RWPE1 (cell line): ENCODE results near the gene TRIM52.

Experiments used
- CTCF ChIA-PET: fragments of 350-600 bp; sonication (Branson Sonifier 250); formaldehyde crosslinking; extraction: SDS; loops from one replicate; lab custom pipeline; 2021; lab: Yijun Ruan, JAX
- POLR2A ChIA-PET: fragments of 400-600 bp; formaldehyde crosslinking; extraction: SDS; loops from one replicate; lab custom pipeline; 2020; ENCODE audit warnings: antibody characterized with exemption; ENCODE audit not compliant: low non-redundant PET; lab: Yijun Ruan, JAX
- DNase-seq: peaks from one replicate; pipeline ENCODE4 v3.0.0; 2012; ENCODE audit warnings: low spot score
- H3K27ac ChIP-seq: fragments of 450-650 bp; 2 replicates; pipeline ENCODE4 v1.5.1; 2017
- TF ChIP-seq, protein P1 (sequence below): fragments of 450-650 bp; conservative IDR thresholded peaks from 2 replicates; pipeline ENCODE4 v1.5.1; 2017; ENCODE audit warnings: low read depth, mild to moderate bottlenecking

The TRIM52 gene

DNA sequence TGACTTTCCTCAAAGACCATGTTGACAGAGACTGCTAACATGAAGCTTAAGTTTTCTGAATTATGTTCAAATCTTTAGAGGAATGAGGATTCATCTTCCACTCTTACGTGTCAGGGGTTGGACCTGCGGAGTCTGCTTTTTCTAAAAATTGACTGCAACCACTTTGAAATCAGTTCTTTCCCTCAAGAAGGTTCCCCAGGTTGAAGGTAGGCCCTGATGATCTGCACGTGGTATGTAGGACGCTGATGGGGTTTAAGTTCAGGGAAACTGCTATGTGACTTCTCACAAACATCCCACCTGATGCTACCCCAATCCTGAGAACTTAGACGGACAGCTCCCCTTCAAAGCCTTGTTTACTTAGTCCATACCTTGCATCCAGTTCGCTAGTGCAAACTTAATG is 24.5 kb downstream of the TRIM52 start:
- CTCF ChIA-PET, result interaction anchor here (0.7 kb wide), 1 partner anchor 52 kb away, joined by 6 read pairs; no protein-coding TSS in a partner anchor
- no peak overlapping the region for H3K27ac ChIP-seq

DNA sequence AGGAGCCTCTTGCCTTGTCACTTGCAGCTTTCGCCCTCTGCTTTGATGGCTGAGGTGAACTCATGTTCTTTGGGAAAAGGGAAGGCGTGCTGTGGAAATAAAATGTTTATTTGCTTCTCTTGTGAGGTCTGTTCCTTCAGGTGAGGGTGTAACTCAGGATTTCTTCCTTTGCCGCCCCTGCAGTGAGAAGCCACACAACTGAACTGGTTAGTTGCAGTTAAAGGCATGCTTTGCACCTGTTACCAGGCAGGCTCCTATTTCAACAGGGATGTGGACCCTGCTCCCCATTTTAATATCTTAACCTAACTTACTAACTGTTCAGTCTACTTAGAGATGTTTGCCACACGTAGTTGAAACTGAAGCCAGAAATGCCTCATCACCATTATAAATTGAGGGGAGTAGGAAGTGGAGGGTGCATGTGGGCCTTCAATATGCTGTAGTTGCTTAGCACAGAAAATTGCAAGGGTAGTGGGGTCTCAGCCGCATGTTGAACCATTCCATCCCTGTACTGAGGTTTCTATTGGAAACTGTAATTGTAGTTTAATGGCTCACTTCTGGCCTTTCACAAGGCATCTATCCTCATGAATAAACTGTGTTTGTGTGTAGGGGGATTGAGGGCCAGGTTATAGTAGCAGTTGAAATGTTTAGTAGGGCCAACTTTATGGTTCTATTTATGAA is 25.1 kb downstream of the TRIM52 start:
- ChIA-PET POLR2A (interaction anchor here (0.9 to 1.3 kb wide), 3 partner anchors 10 to 15 kb away, joined by 3 to 6 read pairs (median 5); partner anchors contain the start of gene TRIM41), CTCF (interaction anchor here (0.7 to 1.0 kb wide), 2 partner anchors 51 kb away, joined by 5 to 6 read pairs; no protein-coding TSS in a partner anchor)
- H3K27ac ChIP-seq, result peak overlapping the region; percentile 68

More for the DNA sequence above, 24.5 kb downstream of the TRIM52 start:
- TF ChIP-seq, protein P1, sequence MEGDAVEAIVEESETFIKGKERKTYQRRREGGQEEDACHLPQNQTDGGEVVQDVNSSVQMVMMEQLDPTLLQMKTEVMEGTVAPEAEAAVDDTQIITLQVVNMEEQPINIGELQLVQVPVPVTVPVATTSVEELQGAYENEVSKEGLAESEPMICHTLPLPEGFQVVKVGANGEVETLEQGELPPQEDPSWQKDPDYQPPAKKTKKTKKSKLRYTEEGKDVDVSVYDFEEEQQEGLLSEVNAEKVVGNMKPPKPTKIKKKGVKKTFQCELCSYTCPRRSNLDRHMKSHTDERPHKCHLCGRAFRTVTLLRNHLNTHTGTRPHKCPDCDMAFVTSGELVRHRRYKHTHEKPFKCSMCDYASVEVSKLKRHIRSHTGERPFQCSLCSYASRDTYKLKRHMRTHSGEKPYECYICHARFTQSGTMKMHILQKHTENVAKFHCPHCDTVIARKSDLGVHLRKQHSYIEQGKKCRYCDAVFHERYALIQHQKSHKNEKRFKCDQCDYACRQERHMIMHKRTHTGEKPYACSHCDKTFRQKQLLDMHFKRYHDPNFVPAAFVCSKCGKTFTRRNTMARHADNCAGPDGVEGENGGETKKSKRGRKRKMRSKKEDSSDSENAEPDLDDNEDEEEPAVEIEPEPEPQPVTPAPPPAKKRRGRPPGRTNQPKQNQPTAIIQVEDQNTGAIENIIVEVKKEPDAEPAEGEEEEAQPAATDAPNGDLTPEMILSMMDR, result no peak
- DNase-seq, result no peak
- POLR2A ChIA-PET, result interaction anchor here (1.0 kb wide), 1 partner anchor 13 kb away, joined by 6 read pairs; the partner anchor contains the start of gene TRIM41

DNA sequence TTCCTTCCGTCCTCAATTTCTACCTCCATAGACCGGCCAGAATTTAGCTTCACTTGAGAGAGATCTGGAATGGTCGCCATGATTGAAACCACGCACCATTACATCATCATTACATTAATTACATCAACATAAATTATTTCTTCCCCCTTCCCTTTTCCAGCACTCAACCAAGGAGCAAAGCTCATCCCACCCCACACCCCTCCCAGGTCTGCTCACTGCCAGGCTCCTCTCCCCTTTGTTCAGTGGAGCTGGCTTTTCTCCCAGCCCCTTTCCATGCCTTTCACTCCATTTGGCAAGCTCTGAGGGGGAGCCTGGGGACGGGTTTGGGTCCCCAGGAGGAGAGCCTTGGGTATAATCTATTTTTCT is 25.6 kb downstream of the TRIM52 start:
- DNase-seq, result no peak
- ChIA-PET CTCF (interaction anchor here (1.0 kb wide), 1 partner anchor 51 kb away, joined by 5 read pairs; no protein-coding TSS in a partner anchor), POLR2A (interaction anchor here (0.9 to 1.3 kb wide), 2 partner anchors 10 to 16 kb away, joined by 3 to 5 read pairs; no protein-coding TSS in a partner anchor)
- TF ChIP-seq, protein P1, result no peak
- peak overlapping the region; percentile 68 for H3K27ac ChIP-seq

More for the DNA sequence above, 25.1 kb downstream of the TRIM52 start:
- TF ChIP-seq, protein P1, result no peak
- no peak for DNase-seq

DNA sequence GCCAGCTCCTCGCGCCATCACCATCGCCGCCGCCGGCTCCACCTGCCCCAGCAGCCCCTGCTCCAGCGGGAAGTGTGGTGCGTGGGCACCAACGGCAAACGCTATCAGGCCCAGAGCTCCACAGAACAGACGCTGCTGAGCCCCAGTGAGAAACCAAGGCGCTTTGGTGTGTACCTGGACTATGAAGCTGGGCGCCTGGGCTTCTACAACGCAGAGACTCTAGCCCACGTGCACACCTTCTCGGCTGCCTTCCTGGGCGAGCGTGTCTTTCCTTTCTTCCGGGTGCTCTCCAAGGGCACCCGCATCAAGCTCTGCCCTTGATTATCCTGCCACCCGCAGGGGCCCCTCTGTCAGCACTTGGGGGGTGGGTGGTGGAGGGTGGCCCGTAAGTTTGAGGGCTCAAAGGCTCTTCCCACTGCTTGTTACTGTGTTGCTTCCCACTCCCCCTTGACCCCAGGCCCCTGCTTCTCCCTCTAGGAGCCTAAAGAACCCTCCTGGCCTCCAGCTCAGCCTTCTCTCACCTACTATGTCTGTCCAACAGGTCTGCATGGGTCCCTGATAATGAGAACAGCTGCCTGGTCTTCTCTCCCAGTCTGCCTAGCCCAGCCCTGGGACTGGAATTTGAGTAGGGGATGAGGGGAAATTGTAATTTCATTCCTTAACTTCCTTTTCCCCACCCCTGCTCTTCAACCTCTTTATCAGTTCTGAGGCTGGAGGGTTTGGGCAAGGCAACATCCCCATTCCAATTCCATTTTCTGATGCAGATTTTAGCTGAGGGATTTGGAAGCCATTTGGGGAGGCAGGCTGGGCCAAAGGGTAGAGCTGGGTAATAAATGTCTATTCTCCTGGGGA is 26.3 kb downstream of the TRIM52 start:
- TF ChIP-seq, protein P1, result no peak
- peak overlapping the region; percentile 68 for H3K27ac ChIP-seq
- DNase-seq, result no peak
- ChIA-PET CTCF (interaction anchor here (0.6 to 1.0 kb wide), 2 partner anchors 9 to 50 kb away, joined by 4 to 5 read pairs; no protein-coding TSS in a partner anchor), POLR2A (interaction anchor here (0.9 to 1.3 kb wide), 2 partner anchors 9 to 17 kb away, joined by 3 to 5 read pairs; no protein-coding TSS in a partner anchor)

DNA sequence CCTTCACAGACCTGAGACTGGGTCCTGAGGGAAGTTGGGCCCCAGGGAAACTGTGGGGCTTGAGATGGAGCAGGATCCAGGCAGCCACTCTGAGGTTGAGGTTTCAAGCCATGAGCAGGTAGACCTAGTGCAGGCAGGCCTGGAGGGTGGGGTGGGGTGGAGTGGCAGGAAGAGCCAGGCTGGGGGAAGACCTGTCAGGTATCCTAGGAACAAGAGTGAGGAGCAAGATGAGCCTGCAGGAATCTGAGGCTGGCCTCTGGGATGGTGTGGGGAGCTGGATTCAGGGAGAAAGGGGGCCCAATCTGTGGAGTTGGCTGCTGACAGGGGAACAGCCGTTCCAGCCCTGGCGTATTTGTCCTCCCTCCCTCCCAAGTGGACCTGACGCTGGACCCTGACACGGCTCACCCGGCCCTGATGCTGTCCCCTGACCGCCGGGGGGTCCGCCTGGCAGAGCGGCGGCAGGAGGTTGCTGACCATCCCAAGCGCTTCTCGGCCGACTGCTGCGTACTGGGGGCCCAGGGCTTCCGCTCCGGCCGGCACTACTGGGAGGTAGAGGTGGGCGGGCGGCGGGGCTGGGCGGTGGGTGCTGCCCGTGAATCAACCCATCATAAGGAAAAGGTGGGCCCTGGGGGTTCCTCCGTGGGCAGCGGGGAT is 27.0 kb downstream of the TRIM52 start:
- POLR2A ChIA-PET, result no interaction called here
- DNase-seq, result no peak
- CTCF ChIA-PET, result interaction anchor here (0.6 kb wide), 1 partner anchor 8 kb away, joined by 4 read pairs; no protein-coding TSS in a partner anchor
- H3K27ac ChIP-seq, result peak overlapping the region; percentile 68
- TF ChIP-seq, protein P1, result no peak
